A375 (cell line): ENCODE measurements around the gene L3MBTL1. TPM values are rescaled to one million over a fixed set of nuclear protein-coding genes. Genes with fewer than 3 reads are reported as not detected.

Experiments used
- small RNA-seq: library from RNA; depleted of rRNA; stranded (forward); fragments of <200 nt; gene quantifications from one replicate; pipeline ENCODE3, GENCODE V24; 2014
- total RNA-seq: library from RNA; depleted of rRNA; stranded (reverse); fragments of >200 nt; shearing (Covaris generic); gene quantifications from 2 replicates; pipeline ENCODE4 v1.2.3, GENCODE V29; 2014; rRNA removed

The L3MBTL1 gene
- 4.9 and 7.8 TPM in 2 replicates for total RNA-seq

DNA sequence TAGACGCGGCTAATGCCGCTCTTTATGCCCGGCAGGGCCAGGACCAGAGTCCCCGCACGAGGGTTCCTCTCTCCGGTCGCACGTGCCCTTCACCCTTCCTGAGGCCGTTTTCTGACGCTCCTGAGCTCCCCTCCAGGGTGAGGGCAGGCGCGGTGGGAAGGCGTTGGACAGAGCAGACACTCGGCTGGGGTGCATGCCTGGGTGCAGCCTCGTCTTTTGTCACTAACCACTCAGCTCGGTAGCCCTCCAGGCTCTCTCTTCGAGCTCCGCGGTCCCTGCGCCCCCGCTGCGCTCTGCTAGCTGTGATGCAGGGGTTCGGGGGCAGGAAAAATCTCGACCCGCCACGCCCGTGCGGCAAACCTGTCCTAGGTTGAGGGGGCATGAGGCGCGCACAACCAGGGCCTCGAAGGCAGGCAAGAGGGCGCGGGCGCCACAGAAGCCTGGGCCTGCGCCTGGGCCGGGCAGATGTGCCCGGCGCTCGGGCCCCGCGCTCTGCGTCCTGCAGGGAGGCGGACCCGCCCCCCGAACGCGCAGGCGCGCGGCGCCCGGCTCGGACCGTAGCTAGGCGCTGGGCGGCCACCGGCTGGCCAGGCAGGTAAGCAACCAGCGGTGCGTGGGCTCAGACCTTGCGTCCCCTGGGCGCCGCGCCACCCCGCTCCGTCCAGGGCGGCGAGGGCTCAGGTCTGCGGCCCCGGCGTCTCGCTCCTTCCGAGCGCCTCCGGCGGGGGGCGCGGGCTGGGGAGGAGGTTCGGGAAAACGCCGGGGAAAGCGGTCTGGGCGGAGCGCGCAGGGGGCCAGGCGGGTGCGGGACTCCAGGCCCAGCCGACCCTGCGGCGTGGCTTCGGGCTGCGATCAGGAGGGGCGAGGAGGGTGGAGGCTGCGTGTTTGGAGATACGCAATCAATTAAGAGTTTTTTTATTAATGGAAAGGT lies at the start of gene L3MBTL1:
L3MBTL1 (plus strand) TSS at position 548 of the 931 bp plus-strand sequence. CDS start 5,807 bp downstream, outside the sequence.

GRCh38 chr20:43558412-43559146 lies 51.1 kb downstream of the L3MBTL1 start, which contains the start of gene SGK2:
Gene SGK2 (plus strand): TSS chr20:43559027. CDS start chr20:43566496, 7,469 bp downstream.

DNA sequence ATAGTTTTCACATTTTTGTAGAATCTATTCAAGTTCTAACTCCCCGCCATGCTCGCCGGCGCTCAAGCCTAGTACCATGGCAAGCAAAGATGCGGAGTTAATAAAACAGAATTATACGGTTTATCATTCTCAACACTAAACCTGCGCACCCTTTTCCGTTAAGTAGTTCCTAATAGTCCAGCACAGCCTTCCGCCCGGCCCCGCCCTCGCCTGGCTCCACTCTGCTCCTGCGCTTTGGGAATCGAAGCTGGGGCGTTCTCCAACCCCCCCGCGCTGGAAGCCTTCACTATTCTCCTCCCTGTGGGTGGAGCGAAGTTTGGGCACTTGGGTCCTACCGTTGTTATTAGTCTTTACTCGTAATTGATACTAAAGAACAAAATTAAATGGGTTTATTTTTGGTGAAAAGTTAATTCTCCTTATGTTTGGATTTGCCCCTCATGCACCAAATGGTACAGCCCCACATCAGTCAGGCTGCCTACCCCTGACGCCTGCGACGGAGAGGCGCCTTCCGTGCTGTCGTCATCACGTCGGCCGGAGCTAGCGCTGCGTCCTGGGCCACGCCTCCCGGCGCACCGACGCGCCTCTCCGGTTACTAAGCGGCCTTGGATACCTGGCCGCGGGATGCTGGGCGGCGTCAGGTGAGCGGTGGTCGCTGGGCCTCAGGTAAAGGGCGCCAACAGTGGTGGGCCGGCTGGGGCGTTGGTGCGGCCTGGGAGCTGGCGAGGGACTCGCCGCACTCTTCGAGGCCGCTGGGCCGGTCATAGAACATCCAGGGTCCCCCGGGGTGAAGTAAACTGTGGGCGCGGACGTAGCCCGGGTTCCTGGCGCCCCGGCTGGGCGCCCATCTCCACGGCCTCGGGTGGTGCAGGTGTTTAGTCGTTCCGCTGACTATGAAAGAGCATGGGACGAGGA lies 83.2 kb downstream of the L3MBTL1 start, which contains the start of gene IFT52:
IFT52 (plus strand) TSS at position 546 of the 912 bp plus-strand sequence. CDS start 3,762 bp downstream, outside the sequence.

Small RNA genes lying within 50 kb of the gene (small RNA-seq; reads per million reads assigned to genes)
- not detected for gene RNU6-1251P

Other genes starting within 250 kb of the L3MBTL1 start
- 89.1 and 91.4 TPM in 2 replicates for gene SRSF6, start 49.8 kb upstream of the L3MBTL1 start, total RNA-seq
- gene SGK2, start 51.3 kb downstream of the L3MBTL1 start, total RNA-seq: 0.05 TPM in 1 of 2 replicates, not detected in the other
- 25.5 and 34.8 TPM in 2 replicates for gene IFT52, start 83.2 kb downstream of the L3MBTL1 start, total RNA-seq
- 53.2 and 62.7 TPM in 2 replicates for gene MYBL2, start 159.4 kb downstream of the L3MBTL1 start, total RNA-seq
- gene GTSF1L, start 219.3 kb downstream of the L3MBTL1 start, total RNA-seq: not detected in 2 replicates